ENCODE results near the gene MUC5B. TPM values are rescaled to one million over a fixed set of nuclear protein-coding genes. Genes with fewer than 3 reads are reported as not detected.

Gene MUC5B
- total and polyA plus RNA-seq, 2 of the 13 experiments (the other 11 are each of a cell fraction or from before 2014, with no cell fraction given), result 0.01 TPM; not detected in 1

GRCh38 chr11:1298695-1299492 is 76.0 kb downstream of the MUC5B start (continued):
- TF ChIP-seq SOX13 (IDR thresholded peaks at IDR 0.05) (no peak), SOX13 (CRISPR knock-in tag; conservative IDR thresholded peaks at IDR 0.05 in 1 of 2, IDR thresholded peaks at IDR 0.05 in 1 of 2) (peak in 1 of 2 experiments; percentile 70; a peak in 2 of 4 replicates), PLSCR1 (CRISPR knock-in tag; IDR thresholded peaks at IDR 0.05; ENCODE audit: borderline replicate concordance) (no peak)

- ChIA-PET CTCF (ENCODE audit: low intra/inter-chr PET ratio, low total read pairs) (no interaction called here), POLR2A (no interaction called here)
- Histone ChIP-seq H4K20me1 (ENCODE audit: insufficient read depth, low read length) (no peaks in the 10 kb centered on the region; the same call in 1 of the 2 replicates), H2AFZ (ENCODE audit: low read length) (no peak overlapping the region), H3K9me3 (ENCODE audit: low read length) (no peaks in the 10 kb centered on the region), H3K4me3 (replicated peaks in 1 of 3; ENCODE audit: insufficient read depth in 1 of 3, low read depth in 2 of 3, low read length in 3 of 3) (no peak overlapping the region), H3K4me2 (ENCODE audit: low read depth, low read length) (peak overlapping the region; percentile 76), H3K4me1 (ENCODE audit: insufficient read depth, low read length) (peaks cover 72% of the 10 kb centered on the region), H3K9ac (ENCODE audit: insufficient read depth, low read depth, low read length) (no peak overlapping the region), H3K36me3 (replicated peaks in 1 of 2; ENCODE audit: control insufficient read depth in 1 of 2, insufficient read depth in 2 of 2, low read length in 2 of 2) (peaks cover 7 to 14% of the 10 kb centered on the region in 2 experiments; a peak in 4 of 5 replicates), H3K27me3 (ENCODE audit: control insufficient read depth in 1 of 2, insufficient read depth in 2 of 2, low read length in 2 of 2) (no peaks in the 10 kb centered on the region), H3K27ac (ENCODE audit: extremely low read length, insufficient read depth, low read length) (peak overlapping the region; percentile 43), H3K79me2 (ENCODE audit: insufficient read depth, low read length) (peaks cover 71% of the 10 kb centered on the region)
- FAIRE-seq, result no peak
- no peak for ATAC-seq
- no TSS peak for BruUV-seq (replicated peaks)
- WGBS (ENCODE audit: low lambda C conversion rate), result 86% methylated on average over 23 of the region's 23 CpGs
- in situ Hi-C loops (cut with HindIII; ENCODE audit: extremely low pct_ligation_motif_present, low pct_unique_long_range_greater_than_20kb), result loop anchor here (10.0 kb wide), 1 partner anchor 85 kb away; the partner anchor contains the start of gene BRSK2
- no peak for DNase-seq (ENCODE audit: low spot score)
- intact Hi-C loops (cut with micrococcal nuclease; ENCODE audit: unreplicated experiment), result loop anchor here (2.0 to 10.0 kb wide), 2 partner anchors 35 to 85 kb away; partner anchors contain the start of gene BRSK2
- TF ChIP-seq LBX2 (CRISPR knock-in tag; IDR thresholded peaks at IDR 0.05; ENCODE audit: borderline replicate concordance), result no peak
- no peak for TF ChIP-seq HDAC6 (IDR thresholded peaks at IDR 0.05; ENCODE audit: low read depth, low read length)
- no peak for TF ChIP-seq HCFC1 (IDR thresholded peaks at IDR 0.05; ENCODE audit: low read depth, low read length)
- no peak for TF ChIP-seq MTA3 (CRISPR knock-in tag; IDR thresholded peaks at IDR 0.05)
- no peak for TF ChIP-seq KIAA2018 (CRISPR knock-in tag; IDR thresholded peaks at IDR 0.05; ENCODE audit: borderline replicate concordance)
- no peak for TF ChIP-seq ZNF770 (CRISPR knock-in tag; IDR thresholded peaks at IDR 0.05)
These were observed 76.8 kb downstream of the MUC5B start for GRCh38 chr11:1299621-1300020.

Measured in HepG2 (cell line).